Glomerular visceral epithelial cell (primary cell): Measurements from ENCODE around the gene EXOC3L1.

Experiments used
- DNase-seq: peaks from one replicate; pipeline ENCODE4 v3.0.0-alpha.2; 2016; ENCODE audit errors: extremely low spot score

EXOC3L1 gene

GRCh38 chr16:67216612-67217490 lies 26.9 kb upstream of the EXOC3L1 start:
- no peak for DNase-seq

GRCh38 chr16:67215706-67216105 lies 25.8 kb upstream of the EXOC3L1 start:
- no peak for DNase-seq

- no peak for DNase-seq
Observed at GRCh38 chr16:67213197-67214019, 23.5 kb upstream of the EXOC3L1 start.

- peak; percentile 19 for DNase-seq
Observed at GRCh38 chr16:67212766-67213165, 22.8 kb upstream of the EXOC3L1 start.

GRCh38 chr16:67211674-67212073 lies 21.7 kb upstream of the EXOC3L1 start:
- no peak for DNase-seq

GRCh38 chr16:67210069-67210937 lies 20.4 kb upstream of the EXOC3L1 start:
- no peak for DNase-seq

GRCh38 chr16:67209565-67209964 lies 19.6 kb upstream of the EXOC3L1 start:
- no peak for DNase-seq

GRCh38 chr16:67208154-67208896 lies 18.4 kb upstream of the EXOC3L1 start:
- DNase-seq = no peak

- DNase-seq = no peak
Observed at GRCh38 chr16:67207249-67208091, 17.5 kb upstream of the EXOC3L1 start.

GRCh38 chr16:67206838-67207248 lies 16.9 kb upstream of the EXOC3L1 start:
- DNase-seq = no peak

GRCh38 chr16:67206129-67206837 lies 16.3 kb upstream of the EXOC3L1 start:
- no peak for DNase-seq

- no peak for DNase-seq
Observed at GRCh38 chr16:67204076-67204475, 14.1 kb upstream of the EXOC3L1 start.

GRCh38 chr16:67202956-67203493 lies 13.1 kb upstream of the EXOC3L1 start:
- no peak for DNase-seq

GRCh38 chr16:67202426-67202825 lies 12.5 kb upstream of the EXOC3L1 start:
- DNase-seq = no peak

- no peak for DNase-seq
Observed at GRCh38 chr16:67201411-67202345, 11.7 kb upstream of the EXOC3L1 start.

GRCh38 chr16:67200491-67200890 lies 10.6 kb upstream of the EXOC3L1 start:
- no peak for DNase-seq

- DNase-seq = no peak
Observed at GRCh38 chr16:67199808-67200198, 9.9 kb upstream of the EXOC3L1 start.
